ENCODE measurements around the gene SDCCAG8.

DNA sequence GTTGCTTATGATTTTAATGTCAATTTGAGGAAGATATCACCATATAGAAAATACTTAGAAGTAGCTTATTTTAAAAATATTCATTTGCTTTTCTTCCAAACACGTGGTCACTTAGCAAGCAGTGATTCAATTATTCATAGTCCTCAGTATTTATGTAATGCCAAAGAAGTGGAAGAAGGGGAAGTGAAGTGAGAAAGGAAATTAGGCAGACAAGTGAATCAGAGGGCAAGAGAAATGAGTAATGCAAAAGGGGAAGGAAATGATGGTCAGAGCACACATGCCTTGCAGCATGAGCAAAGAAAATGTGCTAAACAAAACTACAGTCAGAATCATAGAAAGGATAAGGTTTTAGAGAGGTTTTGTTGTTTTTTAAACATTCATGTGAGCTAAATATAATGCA is 31.8 kb downstream of the SDCCAG8 start:
- TF ChIP-seq GATA2 (IDR thresholded peaks at IDR 0.05; ENCODE audit: low read depth, low read length) = no peak
- TF ChIP-seq GATA3 (IDR thresholded peaks at IDR 0.05; ENCODE audit: low read depth, low read length) = no peak

Measured in SH-SY5Y (cell line).